ENCODE data around the gene DEXI. TPM values are rescaled to one million over a fixed set of nuclear protein-coding genes. Genes with fewer than 3 reads are reported as not detected.

The DEXI gene
- total and polyA plus RNA-seq, 4 donors = 19.5 to 35.5 (median 28.0) TPM

DNA sequence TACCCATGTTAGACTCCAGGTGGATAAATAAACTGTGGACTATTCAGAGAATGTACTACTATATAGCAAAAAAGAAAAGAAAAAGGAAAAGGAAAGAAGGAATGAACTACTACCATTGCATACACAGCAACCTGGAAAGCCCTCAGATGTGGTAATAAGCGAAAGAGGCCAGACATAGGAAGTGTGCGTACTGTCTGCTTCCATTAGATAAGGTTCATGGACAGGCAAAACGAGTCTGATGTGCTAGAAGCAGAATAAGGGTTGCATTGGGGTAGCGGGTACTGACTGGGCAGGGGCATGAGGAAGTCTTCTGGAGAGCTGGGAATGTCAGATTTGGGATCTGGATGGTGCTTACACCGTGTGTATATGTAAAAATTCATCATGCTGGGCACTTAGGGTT is 23.9 kb upstream of the DEXI start:
- peaks cover 0 to 16% (median 2%) of the 10 kb centered on the region in 5 donors for H3K4me1 ChIP-seq (ENCODE audit: control insufficient read depth in 5 of 5, insufficient read depth in 5 of 5, low read length in 5 of 5)
- H3K36me3 ChIP-seq (ENCODE audit: control insufficient read depth in 4 of 4, insufficient read depth in 4 of 4, low read length in 4 of 4) = peaks cover 0 to 17% (median 11%) of the 10 kb centered on the region in 4 donors
- H3K27me3 ChIP-seq (ENCODE audit: control insufficient read depth in 3 of 3, insufficient read depth in 3 of 3, low read length in 2 of 3) = no peaks in the 10 kb centered on the region
- DNase-seq = no peak
- no peak overlapping the region for H3K9ac ChIP-seq (ENCODE audit: insufficient read depth in 1 of 2, low read length in 2 of 2)
- TF ChIP-seq, protein P1, sequence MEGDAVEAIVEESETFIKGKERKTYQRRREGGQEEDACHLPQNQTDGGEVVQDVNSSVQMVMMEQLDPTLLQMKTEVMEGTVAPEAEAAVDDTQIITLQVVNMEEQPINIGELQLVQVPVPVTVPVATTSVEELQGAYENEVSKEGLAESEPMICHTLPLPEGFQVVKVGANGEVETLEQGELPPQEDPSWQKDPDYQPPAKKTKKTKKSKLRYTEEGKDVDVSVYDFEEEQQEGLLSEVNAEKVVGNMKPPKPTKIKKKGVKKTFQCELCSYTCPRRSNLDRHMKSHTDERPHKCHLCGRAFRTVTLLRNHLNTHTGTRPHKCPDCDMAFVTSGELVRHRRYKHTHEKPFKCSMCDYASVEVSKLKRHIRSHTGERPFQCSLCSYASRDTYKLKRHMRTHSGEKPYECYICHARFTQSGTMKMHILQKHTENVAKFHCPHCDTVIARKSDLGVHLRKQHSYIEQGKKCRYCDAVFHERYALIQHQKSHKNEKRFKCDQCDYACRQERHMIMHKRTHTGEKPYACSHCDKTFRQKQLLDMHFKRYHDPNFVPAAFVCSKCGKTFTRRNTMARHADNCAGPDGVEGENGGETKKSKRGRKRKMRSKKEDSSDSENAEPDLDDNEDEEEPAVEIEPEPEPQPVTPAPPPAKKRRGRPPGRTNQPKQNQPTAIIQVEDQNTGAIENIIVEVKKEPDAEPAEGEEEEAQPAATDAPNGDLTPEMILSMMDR (IDR thresholded peaks at IDR 0.05; ENCODE audit: control extremely low read depth, extremely low read depth) = no peak
- no peak overlapping the region for H3K27ac ChIP-seq (ENCODE audit: low read depth in 1 of 2, low read length in 1 of 2)
- WGBS, 2 donors = 38 to 74% methylated on average over 5 of the region's 5 CpGs
- no peak for ATAC-seq (ENCODE audit: insufficient read depth, low FRiP score)
- no peak overlapping the region for H3K4me3 ChIP-seq
- H3K9me3 ChIP-seq (ENCODE audit: control insufficient read depth in 4 of 4, insufficient read depth in 3 of 4, low read length in 3 of 4) = no peaks in the 10 kb centered on the region

DNA sequence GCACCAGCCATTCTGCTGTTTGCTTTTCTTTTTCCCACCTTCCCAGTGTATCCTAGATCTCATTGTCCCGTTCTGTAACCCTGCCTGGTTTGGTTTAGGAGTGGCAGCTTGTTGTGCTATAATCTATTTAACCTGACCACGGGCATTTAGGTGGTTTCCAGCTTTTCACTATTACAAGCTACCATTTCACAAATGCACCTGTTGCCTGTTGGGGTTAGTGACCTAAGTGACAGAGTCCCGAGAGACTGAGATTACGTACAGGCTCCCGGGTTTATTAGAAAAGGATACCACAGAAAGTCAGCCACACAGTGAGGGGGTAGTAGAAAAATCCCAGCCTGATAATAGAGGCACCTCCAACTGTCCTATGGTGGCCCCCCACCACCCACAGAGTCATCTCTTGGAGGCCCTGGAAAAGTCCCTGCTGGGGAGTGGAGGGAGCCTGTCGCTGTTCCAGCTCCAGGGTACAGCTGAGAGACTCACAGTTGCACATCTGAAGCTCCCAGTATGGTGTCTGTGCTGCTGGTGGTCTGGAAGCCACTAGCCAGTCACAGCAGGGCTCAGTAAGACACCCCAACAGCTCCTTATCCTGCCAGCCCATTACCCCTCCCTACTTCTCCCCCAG is 23.3 kb upstream of the DEXI start:
- Histone ChIP-seq H3K4me3 (no peak overlapping the region), H3K4me1 (ENCODE audit: control insufficient read depth in 5 of 5, insufficient read depth in 5 of 5, low read length in 5 of 5) (peaks cover 0 to 15% (median 0%) of the 10 kb centered on the region in 5 donors), H3K9me3 (ENCODE audit: control insufficient read depth in 4 of 4, insufficient read depth in 3 of 4, low read length in 3 of 4) (no peaks in the 10 kb centered on the region), H3K9ac (ENCODE audit: insufficient read depth in 1 of 2, low read length in 2 of 2) (no peak overlapping the region), H3K27me3 (ENCODE audit: control insufficient read depth in 3 of 3, insufficient read depth in 3 of 3, low read length in 2 of 3) (no peaks in the 10 kb centered on the region), H3K36me3 (ENCODE audit: control insufficient read depth in 4 of 4, insufficient read depth in 4 of 4, low read length in 4 of 4) (peaks cover 0 to 17% (median 10%) of the 10 kb centered on the region in 4 donors), H3K27ac (ENCODE audit: low read depth in 1 of 2, low read length in 1 of 2) (no peak overlapping the region)
- WGBS, 2 donors = 84 to 87% methylated on average over 6 of the region's 6 CpGs
- DNase-seq (no peak), ATAC-seq (ENCODE audit: insufficient read depth, low FRiP score) (no peak)
- TF ChIP-seq, protein P1 (IDR thresholded peaks at IDR 0.05; ENCODE audit: control extremely low read depth, extremely low read depth) = no peak

DNA sequence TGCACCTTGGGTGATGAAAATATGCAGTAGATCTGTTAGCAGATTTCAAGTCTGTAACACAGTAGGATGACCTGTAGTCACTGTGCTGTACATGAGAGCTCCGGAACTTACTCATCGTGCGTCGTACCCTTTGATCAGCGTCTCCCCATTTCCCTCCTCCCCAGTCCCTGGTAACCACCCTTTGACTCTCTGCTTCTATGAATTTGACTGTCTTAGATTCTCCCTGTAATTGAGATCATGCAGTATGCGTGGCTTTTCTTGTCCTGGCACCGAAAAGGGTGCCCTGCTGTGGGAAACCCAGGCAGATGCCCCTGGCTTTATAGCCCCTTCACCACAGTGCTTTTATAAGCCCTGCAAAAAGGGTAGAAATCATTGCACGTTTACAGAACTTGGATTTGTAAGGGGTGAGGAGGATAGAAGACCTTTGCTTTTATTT is 22.6 kb upstream of the DEXI start:
- 89 to 93% methylated on average over 8 of the region's 8 CpGs for WGBS, 2 donors
- TF ChIP-seq, protein P1 (IDR thresholded peaks at IDR 0.05; ENCODE audit: control extremely low read depth, extremely low read depth) = no peak
- Histone ChIP-seq H3K9ac (ENCODE audit: insufficient read depth in 1 of 2, low read length in 2 of 2) (no peak overlapping the region), H3K27me3 (ENCODE audit: control insufficient read depth in 3 of 3, insufficient read depth in 3 of 3, low read length in 2 of 3) (no peaks in the 10 kb centered on the region), H3K27ac (ENCODE audit: low read depth in 1 of 2, low read length in 1 of 2) (no peak overlapping the region), H3K4me3 (no peak overlapping the region), H3K36me3 (ENCODE audit: control insufficient read depth in 4 of 4, insufficient read depth in 4 of 4, low read length in 4 of 4) (peaks cover 0 to 17% (median 9%) of the 10 kb centered on the region in 4 donors), H3K9me3 (ENCODE audit: control insufficient read depth in 4 of 4, insufficient read depth in 3 of 4, low read length in 3 of 4) (no peaks in the 10 kb centered on the region), H3K4me1 (ENCODE audit: control insufficient read depth in 5 of 5, insufficient read depth in 5 of 5, low read length in 5 of 5) (peaks cover 0 to 15% (median 0%) of the 10 kb centered on the region in 5 donors)
- DNase-seq (no peak), ATAC-seq (ENCODE audit: insufficient read depth, low FRiP score) (no peak)
